WTC11 (cell line): Measurements from ENCODE around the gene FIS1. TPM values are rescaled to one million over a fixed set of nuclear protein-coding genes. Genes with fewer than 3 reads are reported as not detected.

Experiments
- NR3C1 ChIP-seq: sonication (generic); formaldehyde crosslinking; conservative IDR thresholded peaks from 2 replicates; pipeline ENCODE4 v1.8.1; 2023; ENCODE audit warnings: low read depth, mild to moderate bottlenecking, missing genetic modification reagents
- total RNA-seq: library from RNA; stranded (reverse); gene quantifications from 3 replicates; pipeline ENCODE4 v1.2.3, GENCODE V29; 2021
- TF ChIP-seq, protein P1 (sequence below): sonication (generic); formaldehyde crosslinking; conservative IDR thresholded peaks from 2 replicates; pipeline ENCODE4 v1.8.1; 2022; ENCODE audit warnings: mild to moderate bottlenecking, missing genetic modification reagents

Gene FIS1
- total RNA-seq, 1 experiment from 2014 or later, result 123 TPM

DNA sequence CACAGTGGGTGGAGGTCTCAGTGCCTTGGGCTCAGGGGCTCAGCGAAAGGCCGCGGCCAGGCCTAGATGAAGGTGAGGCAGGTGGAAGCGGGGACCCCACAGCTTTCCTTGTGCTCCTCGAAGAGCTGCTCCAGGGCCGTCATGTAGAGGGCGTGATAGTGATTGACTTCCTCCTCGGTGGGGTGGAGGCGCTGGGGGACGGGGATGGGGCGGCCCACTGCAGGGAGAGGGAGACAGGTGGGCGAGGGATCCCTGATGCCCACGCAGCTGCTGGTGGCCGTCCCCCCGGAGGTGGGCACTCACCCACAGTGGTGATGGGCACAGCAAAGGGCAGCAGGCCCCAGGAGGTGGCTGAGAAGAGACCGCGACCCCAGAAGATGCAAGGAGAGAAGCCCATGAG, 49.0 kb downstream of the FIS1 start (continued):
- TF ChIP-seq NR3C1 (CRISPR knock-in tag), result no peak
- TF ChIP-seq, protein P1, sequence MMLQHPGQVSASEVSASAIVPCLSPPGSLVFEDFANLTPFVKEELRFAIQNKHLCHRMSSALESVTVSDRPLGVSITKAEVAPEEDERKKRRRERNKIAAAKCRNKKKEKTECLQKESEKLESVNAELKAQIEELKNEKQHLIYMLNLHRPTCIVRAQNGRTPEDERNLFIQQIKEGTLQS (CRISPR knock-in tag), result no peak

Other genes with a start within 250 kb of the FIS1 start
- not detected in 3 replicates for gene MUC17, start 225.0 kb downstream of the FIS1 start, total RNA-seq
- gene TRIM56, start 159.6 kb downstream of the FIS1 start, total RNA-seq, result 23.1 to 24.2 TPM (median 23.4 TPM) in 3 replicates
- 1.1 to 2.6 TPM (median 2.2 TPM) in 3 replicates for gene SERPINE1, start 118.0 kb downstream of the FIS1 start, total RNA-seq
- 60.7 to 80.0 TPM (median 78.2 TPM) in 3 replicates for gene AP1S1, start 90.6 kb downstream of the FIS1 start, total RNA-seq
- 5.2 to 6.4 TPM (median 5.6 TPM) in 3 replicates for gene VGF, start 79.5 kb downstream of the FIS1 start, total RNA-seq
- gene NAT16, start 64.8 kb downstream of the FIS1 start, total RNA-seq, result 0.32 to 0.62 TPM (median 0.39 TPM) in 3 replicates
- gene MOGAT3, start 44.0 kb downstream of the FIS1 start, total RNA-seq, result 0.81 to 0.92 TPM (median 0.82 TPM) in 3 replicates
- 45.3 to 48.3 TPM (median 48.1 TPM) in 3 replicates for gene PLOD3, start 27.5 kb downstream of the FIS1 start, total RNA-seq
- gene ZNHIT1, start 26.9 kb downstream of the FIS1 start, total RNA-seq, result 61.9 to 63.9 TPM (median 62.8 TPM) in 3 replicates
- gene CLDN15, start 7.3 kb downstream of the FIS1 start, total RNA-seq, result 5.9 to 6.9 TPM (median 6.5 TPM) in 3 replicates
- gene IFT22, start 76.7 kb upstream of the FIS1 start, total RNA-seq, result 13.7 to 16.6 TPM (median 15.5 TPM) in 3 replicates
- gene COL26A1, start 117.8 kb upstream of the FIS1 start, total RNA-seq, result 64.4 to 70.9 TPM (median 67.0 TPM) in 3 replicates